HEK293 (cell line): ENCODE measurements around the gene DSC2.

Experiments
- SETDB1 ChIP-seq: IDR thresholded peaks from one replicate; pipeline ENCODE4 v1.6.1; 2017; ENCODE audit warnings: mild to moderate bottlenecking, low read length, moderate library complexity, mixed read lengths; ENCODE audit not compliant: insufficient read length
- TCF7L2 ChIP-seq: IDR thresholded peaks from 2 replicates; pipeline ENCODE4 v1.6.1; 2011; ENCODE audit warnings: low read depth, mild to moderate bottlenecking, inconsistent platforms, low read length, moderate library complexity, borderline replicate concordance
- TRIM28 ChIP-seq: IDR thresholded peaks from 2 replicates; pipeline ENCODE4 v1.6.1; 2011; ENCODE audit warnings: low read length, control low read depth, borderline replicate concordance
- YY1 ChIP-seq: fragments of 450-650 bp; formaldehyde crosslinking; IDR thresholded peaks from 2 replicates; pipeline ENCODE4 v1.5.1; 2018; ENCODE audit warnings: missing biosample characterization, missing genetic modification characterization
- ZBTB1 ChIP-seq: fragments of 450-650 bp; formaldehyde crosslinking; IDR thresholded peaks from 2 replicates; pipeline ENCODE4 v1.5.1; 2016; ENCODE audit warnings: missing biosample characterization, missing genetic modification characterization
- ZNF23 ChIP-seq: fragments of 450-650 bp; formaldehyde crosslinking; IDR thresholded peaks from 2 replicates; pipeline ENCODE4 v1.5.1; 2016; ENCODE audit warnings: missing biosample characterization, missing genetic modification characterization, borderline replicate concordance
- ZNF274 ChIP-seq, 2 experiments: fragments of 200-500 bp in 1 of 2; fragments of 450-650 bp in 1 of 2; sonication (Bioruptor generic) in 1 of 2; formaldehyde crosslinking in 1 of 2; IDR thresholded peaks; 2 replicates each; pipeline versions ENCODE4 v1.5.1 to v1.6.1; 2014 to 2016; ENCODE audit warnings: borderline replicate concordance in 1 of 2, inconsistent platforms in 1 of 2, low read length in 1 of 2, missing biosample characterization in 1 of 2, missing genetic modification characterization in 1 of 2
- ZNF335 ChIP-seq: fragments of 450-650 bp; formaldehyde crosslinking; conservative IDR thresholded peaks from 2 replicates; pipeline ENCODE4 v1.5.1; 2016; ENCODE audit warnings: missing biosample characterization, missing genetic modification characterization
- ZNF830 ChIP-seq: fragments of 450-650 bp; IDR thresholded peaks from 2 replicates; pipeline ENCODE4 v1.5.0; 2018; ENCODE audit warnings: missing biosample characterization, missing genetic modification characterization, low read depth, mild to moderate bottlenecking, moderate library complexity
- TF ChIP-seq, protein P1 (sequence below): fragments of 450-650 bp; formaldehyde crosslinking; IDR thresholded peaks from 2 replicates; pipeline ENCODE4 v1.5.1; 2016; ENCODE audit warnings: missing biosample characterization, missing genetic modification characterization
- TF ChIP-seq, protein P2 (sequence below): fragments of 450-650 bp; formaldehyde crosslinking; IDR thresholded peaks from 2 replicates; pipeline ENCODE4 v1.5.1; 2016; ENCODE audit warnings: missing biosample characterization, missing genetic modification characterization
- TF ChIP-seq, protein P3 (sequence below): fragments of 450-650 bp; formaldehyde crosslinking; IDR thresholded peaks from 2 replicates; pipeline ENCODE4 v1.5.1; 2017; ENCODE audit warnings: missing biosample characterization, missing genetic modification characterization
- TF ChIP-seq, protein P4 (sequence below): fragments of 450-650 bp; formaldehyde crosslinking; IDR thresholded peaks from 2 replicates; pipeline ENCODE4 v1.5.1; 2016; ENCODE audit warnings: missing biosample characterization, missing genetic modification characterization

DNA sequence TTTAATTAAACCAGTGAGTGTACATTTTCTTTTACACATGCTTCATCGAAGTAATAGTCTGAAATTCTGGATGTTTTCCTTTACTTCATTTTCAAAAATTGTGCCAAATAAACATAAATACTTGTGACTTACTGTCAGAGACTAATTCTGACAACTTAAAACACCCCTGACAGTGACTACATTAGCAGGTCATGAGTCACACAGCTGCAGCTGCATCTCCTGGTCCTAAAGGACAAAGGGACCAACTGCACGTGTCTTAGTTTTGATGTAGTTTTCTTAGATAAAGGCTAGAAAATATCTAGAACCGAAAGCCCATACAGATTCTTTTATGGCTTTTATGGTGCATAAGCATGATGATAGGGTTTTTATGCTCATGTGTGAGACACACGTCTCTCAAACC lies 30.0 kb downstream of the DSC2 start:
- TF ChIP-seq, protein P1, sequence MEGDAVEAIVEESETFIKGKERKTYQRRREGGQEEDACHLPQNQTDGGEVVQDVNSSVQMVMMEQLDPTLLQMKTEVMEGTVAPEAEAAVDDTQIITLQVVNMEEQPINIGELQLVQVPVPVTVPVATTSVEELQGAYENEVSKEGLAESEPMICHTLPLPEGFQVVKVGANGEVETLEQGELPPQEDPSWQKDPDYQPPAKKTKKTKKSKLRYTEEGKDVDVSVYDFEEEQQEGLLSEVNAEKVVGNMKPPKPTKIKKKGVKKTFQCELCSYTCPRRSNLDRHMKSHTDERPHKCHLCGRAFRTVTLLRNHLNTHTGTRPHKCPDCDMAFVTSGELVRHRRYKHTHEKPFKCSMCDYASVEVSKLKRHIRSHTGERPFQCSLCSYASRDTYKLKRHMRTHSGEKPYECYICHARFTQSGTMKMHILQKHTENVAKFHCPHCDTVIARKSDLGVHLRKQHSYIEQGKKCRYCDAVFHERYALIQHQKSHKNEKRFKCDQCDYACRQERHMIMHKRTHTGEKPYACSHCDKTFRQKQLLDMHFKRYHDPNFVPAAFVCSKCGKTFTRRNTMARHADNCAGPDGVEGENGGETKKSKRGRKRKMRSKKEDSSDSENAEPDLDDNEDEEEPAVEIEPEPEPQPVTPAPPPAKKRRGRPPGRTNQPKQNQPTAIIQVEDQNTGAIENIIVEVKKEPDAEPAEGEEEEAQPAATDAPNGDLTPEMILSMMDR: no peak
- TF ChIP-seq, protein P2, sequence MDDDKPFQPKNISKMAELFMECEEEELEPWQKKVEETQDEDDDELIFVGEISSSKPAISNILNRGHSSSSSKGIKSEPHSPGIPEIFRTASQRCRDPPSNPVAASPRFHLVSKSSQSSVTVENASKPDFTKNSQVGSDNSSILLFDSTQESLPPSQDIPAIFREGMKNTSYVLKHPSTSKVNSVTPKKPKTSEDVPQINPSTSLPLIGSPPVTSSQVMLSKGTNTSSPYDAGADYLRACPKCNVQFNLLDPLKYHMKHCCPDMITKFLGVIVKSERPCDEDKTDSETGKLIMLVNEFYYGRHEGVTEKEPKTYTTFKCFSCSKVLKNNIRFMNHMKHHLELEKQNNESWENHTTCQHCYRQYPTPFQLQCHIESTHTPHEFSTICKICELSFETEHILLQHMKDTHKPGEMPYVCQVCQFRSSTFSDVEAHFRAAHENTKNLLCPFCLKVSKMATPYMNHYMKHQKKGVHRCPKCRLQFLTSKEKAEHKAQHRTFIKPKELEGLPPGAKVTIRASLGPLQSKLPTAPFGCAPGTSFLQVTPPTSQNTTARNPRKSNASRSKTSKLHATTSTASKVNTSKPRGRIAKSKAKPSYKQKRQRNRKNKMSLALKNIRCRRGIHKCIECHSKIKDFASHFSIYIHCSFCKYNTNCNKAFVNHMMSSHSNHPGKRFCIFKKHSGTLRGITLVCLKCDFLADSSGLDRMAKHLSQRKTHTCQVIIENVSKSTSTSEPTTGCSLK (tag by site-specific recombination): no peak
- no peak for TF ChIP-seq ZNF335 (tag by site-specific recombination)
- TF ChIP-seq, protein P3, sequence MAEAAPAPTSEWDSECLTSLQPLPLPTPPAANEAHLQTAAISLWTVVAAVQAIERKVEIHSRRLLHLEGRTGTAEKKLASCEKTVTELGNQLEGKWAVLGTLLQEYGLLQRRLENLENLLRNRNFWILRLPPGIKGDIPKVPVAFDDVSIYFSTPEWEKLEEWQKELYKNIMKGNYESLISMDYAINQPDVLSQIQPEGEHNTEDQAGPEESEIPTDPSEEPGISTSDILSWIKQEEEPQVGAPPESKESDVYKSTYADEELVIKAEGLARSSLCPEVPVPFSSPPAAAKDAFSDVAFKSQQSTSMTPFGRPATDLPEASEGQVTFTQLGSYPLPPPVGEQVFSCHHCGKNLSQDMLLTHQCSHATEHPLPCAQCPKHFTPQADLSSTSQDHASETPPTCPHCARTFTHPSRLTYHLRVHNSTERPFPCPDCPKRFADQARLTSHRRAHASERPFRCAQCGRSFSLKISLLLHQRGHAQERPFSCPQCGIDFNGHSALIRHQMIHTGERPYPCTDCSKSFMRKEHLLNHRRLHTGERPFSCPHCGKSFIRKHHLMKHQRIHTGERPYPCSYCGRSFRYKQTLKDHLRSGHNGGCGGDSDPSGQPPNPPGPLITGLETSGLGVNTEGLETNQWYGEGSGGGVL: no peak
- no peak for TF ChIP-seq TRIM28
- no peak for TF ChIP-seq SETDB1
- TF ChIP-seq TCF7L2: no peak
- no peak for TF ChIP-seq ZNF274 (IDR thresholded peaks at IDR 0.05; ENCODE audit: low read length)
- TF ChIP-seq ZNF274 (tag by site-specific recombination; IDR thresholded peaks at IDR 0.05; ENCODE audit: borderline replicate concordance): no peak
- TF ChIP-seq ZNF830 (tag by site-specific recombination): no peak
- no peak for TF ChIP-seq ZBTB1 (tag by site-specific recombination)
- TF ChIP-seq, protein P4, sequence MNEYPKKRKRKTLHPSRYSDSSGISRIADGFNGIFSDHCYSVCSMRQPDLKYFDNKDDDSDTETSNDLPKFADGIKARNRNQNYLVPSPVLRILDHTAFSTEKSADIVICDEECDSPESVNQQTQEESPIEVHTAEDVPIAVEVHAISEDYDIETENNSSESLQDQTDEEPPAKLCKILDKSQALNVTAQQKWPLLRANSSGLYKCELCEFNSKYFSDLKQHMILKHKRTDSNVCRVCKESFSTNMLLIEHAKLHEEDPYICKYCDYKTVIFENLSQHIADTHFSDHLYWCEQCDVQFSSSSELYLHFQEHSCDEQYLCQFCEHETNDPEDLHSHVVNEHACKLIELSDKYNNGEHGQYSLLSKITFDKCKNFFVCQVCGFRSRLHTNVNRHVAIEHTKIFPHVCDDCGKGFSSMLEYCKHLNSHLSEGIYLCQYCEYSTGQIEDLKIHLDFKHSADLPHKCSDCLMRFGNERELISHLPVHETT (tag by site-specific recombination): no peak
- TF ChIP-seq YY1 (tag by site-specific recombination): no peak
- no peak for TF ChIP-seq ZNF23
